Aorta (tissue), 5 donors: ENCODE results near the gene SCN1B. TPM values are rescaled to one million over a fixed set of nuclear protein-coding genes. Genes with fewer than 3 reads are reported as not detected.

Source experiments
- ATAC-seq: fragments of 200-7000 bp; cut with Tn5 transposase; one replicate; pipeline ENCODE4 v1.9.1; 2022; ENCODE audit warnings: moderate library complexity; ENCODE audit not compliant: low FRiP score
- DNase-seq, 2 donors: peaks; one replicate each; pipeline ENCODE4 v3.0.0-alpha.2; 2020
- H3K27ac ChIP-seq, 2 donors: one replicate each; pipeline ENCODE4 v1.5.1; 2013; ENCODE audit warnings: low read length in 2 of 2, mild to moderate bottlenecking in 2 of 2, moderate library complexity in 2 of 2, control low read depth in 1 of 2, inconsistent platforms in 1 of 2, low read depth in 1 of 2
- H3K27me3 ChIP-seq, 2 donors: one replicate each; pipeline ENCODE4 v1.6.1; 2013; ENCODE audit warnings: control low read depth in 1 of 2, low read length in 1 of 2, mild to moderate bottlenecking in 1 of 2, moderate library complexity in 1 of 2; ENCODE audit not compliant: insufficient read depth in 2 of 2, control insufficient read depth in 1 of 2
- H3K36me3 ChIP-seq, 2 donors: one replicate each; pipeline ENCODE4 v1.6.1; 2013; ENCODE audit warnings: control low read depth in 1 of 2, low read length in 1 of 2, mild to moderate bottlenecking in 1 of 2; ENCODE audit not compliant: insufficient read depth in 2 of 2, control insufficient read depth in 1 of 2
- H3K4me1 ChIP-seq, 2 donors: one replicate each; pipeline ENCODE4 v1.6.1; 2013; ENCODE audit warnings: low read length in 2 of 2, control low read depth in 1 of 2, mild to moderate bottlenecking in 1 of 2, moderate library complexity in 1 of 2; ENCODE audit not compliant: insufficient read depth in 2 of 2, control insufficient read depth in 1 of 2
- H3K4me3 ChIP-seq, 2 donors: one replicate each; pipeline ENCODE4 v1.5.1; 2013; ENCODE audit warnings: low read length in 2 of 2, control low read depth in 1 of 2, mild to moderate bottlenecking in 1 of 2
- H3K9me3 ChIP-seq: one replicate; pipeline ENCODE4 v1.6.1; 2013; ENCODE audit warnings: mild to moderate bottlenecking, low read length; ENCODE audit not compliant: control insufficient read depth
- WGBS, 2 donors: extraction: QIAGEN DNeasy Blood & Tissue Kit; methylation state at CpG; one replicate each; pipeline ENCODE4 v1.1.7; 2013; 5-methylcytosine and 5-hydroxymethylcytosine counted together
- intact Hi-C, 2 donors: fragments of 100-400 bp; cut with DNase I; formaldehyde crosslinking; loops; one replicate each; pipeline versions ENCODE4 v1.14.2 to v1.15.0; 2022
- polyA plus RNA-seq, 2 donors: library from polyadenylated mRNA; stranded (reverse); fragments of 200-250 nt; gene quantifications; one replicate each; pipeline ENCODE4 v1.2.3, GENCODE V29; 2013
- total RNA-seq, 2 donors: library from RNA; stranded (reverse); fragmentation: NEBNext Ultra II Directional; extraction: Animal tissue kit (Norgen Biotek cat#: 25700); gene quantifications; one replicate each; pipeline ENCODE4 v1.2.1, GENCODE V29; 2021
- donor health status: healthy with polysubstance abuse.
- donor health status: Bipolar disorder and iron deficiency.
- donor health status: DM: no; HTN: no; CAD: no.
- donor health status: DM: no; HTN: no; CAD: no.
- donor health status: DM: yes; HTN: yes; CAD: no.

The SCN1B gene
- total and polyA plus RNA-seq, 4 donors: 9.9 to 21.4 (median 13.6) TPM

DNA sequence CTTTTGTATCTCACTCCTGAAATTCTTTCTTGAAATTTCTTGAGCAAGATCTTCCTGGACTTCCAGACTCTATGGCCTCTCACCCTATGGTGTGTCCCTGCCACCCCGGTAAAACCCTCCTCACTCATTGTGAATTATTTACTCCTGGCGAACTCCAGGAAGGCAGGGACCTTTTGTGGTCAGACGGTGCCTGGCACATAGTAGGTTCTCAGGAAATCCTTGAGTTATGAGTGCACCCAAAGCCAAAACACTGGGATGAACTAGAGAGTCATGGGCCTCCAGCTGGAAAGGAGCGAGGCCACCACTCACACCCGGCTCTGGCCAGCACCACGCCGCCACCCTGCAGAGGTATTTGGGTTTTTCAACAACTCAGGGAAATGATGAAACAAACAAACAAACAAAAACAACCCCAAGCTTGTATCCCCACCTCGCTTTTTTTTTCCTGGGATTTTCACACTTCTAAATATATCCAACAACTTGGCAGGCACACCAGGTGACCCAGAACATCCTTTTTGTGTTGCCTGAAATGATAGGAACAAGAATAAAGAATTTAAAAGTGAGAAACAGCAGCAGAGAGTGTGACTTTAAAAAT, 22.4 kb downstream of the SCN1B start:
- Histone ChIP-seq H3K36me3 (no peaks in the 10 kb centered on the region), H3K4me3 (no peak overlapping the region), H3K27ac (no peak overlapping the region), H3K27me3 (no peaks in the 10 kb centered on the region), H3K9me3 (no peaks in the 10 kb centered on the region), H3K4me1 (no peaks in the 10 kb centered on the region)
- DNase-seq: no peak
- no peak for ATAC-seq
- intact Hi-C loops: no loop called here
- WGBS, 2 donors: 73 to 75% methylated on average over 8 of the region's 8 CpGs

- ATAC-seq (no peak), DNase-seq (no peak)
- Histone ChIP-seq H3K27ac (no peak overlapping the region), H3K36me3 (no peaks in the 10 kb centered on the region), H3K4me3 (no peak overlapping the region), H3K4me1 (no peaks in the 10 kb centered on the region), H3K27me3 (no peaks in the 10 kb centered on the region), H3K9me3 (no peaks in the 10 kb centered on the region)
- 72 to 85% methylated on average over 9 of the region's 9 CpGs for WGBS, 2 donors
- intact Hi-C loops: no loop called here
Measured at GRCh38 chr19:35053667-35054293, 23.5 kb downstream of the SCN1B start.

DNA sequence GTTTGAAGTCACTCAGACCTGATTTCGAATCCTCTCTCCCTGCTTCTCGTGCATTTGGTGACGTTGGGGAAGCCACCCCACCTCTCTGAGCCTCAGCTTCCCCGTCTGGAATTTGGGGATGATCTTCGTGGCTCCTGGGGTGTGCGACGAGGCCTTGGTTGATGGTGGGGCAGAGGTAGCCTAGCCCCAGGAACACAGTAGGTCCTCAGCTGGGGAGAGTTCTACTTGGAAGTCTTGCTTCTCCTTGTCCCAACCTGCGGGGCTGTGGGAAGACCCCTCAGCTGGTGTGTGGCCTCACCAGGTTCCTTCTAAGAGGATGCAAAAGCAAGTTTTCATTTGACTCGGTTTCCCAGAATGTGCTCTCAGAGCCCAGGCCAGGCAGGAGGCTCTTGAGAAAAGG, 24.4 kb downstream of the SCN1B start:
- WGBS, 2 donors: 88 to 89% methylated on average over 9 of the region's 9 CpGs
- intact Hi-C loops: no loop called here
- Histone ChIP-seq H3K4me3 (no peak overlapping the region), H3K4me1 (no peaks in the 10 kb centered on the region), H3K27me3 (no peaks in the 10 kb centered on the region), H3K27ac (no peak overlapping the region), H3K9me3 (no peaks in the 10 kb centered on the region), H3K36me3 (no peaks in the 10 kb centered on the region)
- ATAC-seq (no peak), DNase-seq (no peak)

DNA sequence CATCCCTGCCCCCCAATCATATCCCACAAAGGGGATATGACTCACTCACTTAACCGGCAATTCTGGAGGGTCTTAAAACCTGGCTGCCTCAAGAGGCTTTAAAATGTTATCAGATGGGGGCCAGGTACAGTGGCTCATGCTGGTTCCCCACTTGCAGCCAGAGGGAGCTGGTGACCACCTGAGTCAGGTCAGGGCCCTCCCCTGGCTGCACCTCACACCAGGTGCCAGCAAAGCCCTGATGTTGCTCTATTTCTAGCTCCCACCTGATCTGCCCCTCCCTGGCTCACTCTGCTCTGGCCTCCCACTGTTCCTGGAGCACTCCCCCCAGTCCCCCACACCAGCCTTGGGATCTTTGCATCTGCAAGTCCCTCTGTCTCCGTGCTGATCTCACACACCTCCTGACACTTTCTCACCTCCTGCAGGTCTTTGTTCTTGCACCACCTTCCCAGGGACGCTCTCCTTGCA, 25.5 kb downstream of the SCN1B start:
- no peaks in the 10 kb centered on the region for H3K4me1 ChIP-seq
- no peak overlapping the region for H3K4me3 ChIP-seq
- intact Hi-C loops: no loop called here
- 11 to 12% methylated on average over 3 of the region's 3 CpGs for WGBS, 2 donors
- no peak overlapping the region for H3K27ac ChIP-seq
- H3K9me3 ChIP-seq: no peaks in the 10 kb centered on the region
- no peaks in the 10 kb centered on the region for H3K36me3 ChIP-seq
- H3K27me3 ChIP-seq: no peaks in the 10 kb centered on the region
- ATAC-seq (no peak), DNase-seq (no peak)

- intact Hi-C loops: no loop called here
- Histone ChIP-seq H3K4me1 (no peaks in the 10 kb centered on the region), H3K36me3 (no peaks in the 10 kb centered on the region), H3K27me3 (no peaks in the 10 kb centered on the region), H3K4me3 (no peak overlapping the region), H3K27ac (no peak overlapping the region), H3K9me3 (no peaks in the 10 kb centered on the region)
- DNase-seq: no peak
- no peak for ATAC-seq
- 36 to 45% methylated on average over 6 of the region's 6 CpGs for WGBS, 2 donors
Measured at GRCh38 chr19:35056513-35057063, 26.3 kb downstream of the SCN1B start.

DNA sequence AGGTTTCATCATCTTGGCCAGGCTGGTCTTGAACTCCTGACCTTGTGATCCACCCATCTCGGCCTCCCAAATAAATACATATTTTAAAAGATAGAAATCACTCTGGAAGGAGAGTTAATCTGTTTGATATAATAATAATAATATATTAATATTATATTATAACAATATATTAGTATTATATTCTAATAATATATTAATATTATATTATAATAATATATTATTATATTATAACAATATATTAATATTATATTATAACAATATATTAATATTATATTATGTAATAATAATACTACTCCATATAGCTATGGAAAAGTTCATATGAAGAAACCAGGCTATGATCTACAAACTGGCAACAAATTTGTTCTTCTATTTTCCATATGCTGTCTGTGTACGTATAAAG, 28.1 kb downstream of the SCN1B start:
- intact Hi-C loops: no loop called here
- H3K4me3 ChIP-seq: no peak overlapping the region
- WGBS, 2 donors: 65 to 80% methylated on average over 2 of the region's 2 CpGs
- no peak overlapping the region for H3K27ac ChIP-seq
- no peak for DNase-seq
- H3K27me3 ChIP-seq: no peaks in the 10 kb centered on the region
- no peaks in the 10 kb centered on the region for H3K9me3 ChIP-seq
- H3K36me3 ChIP-seq: no peaks in the 10 kb centered on the region
- H3K4me1 ChIP-seq: no peaks in the 10 kb centered on the region
- ATAC-seq: no peak

DNA sequence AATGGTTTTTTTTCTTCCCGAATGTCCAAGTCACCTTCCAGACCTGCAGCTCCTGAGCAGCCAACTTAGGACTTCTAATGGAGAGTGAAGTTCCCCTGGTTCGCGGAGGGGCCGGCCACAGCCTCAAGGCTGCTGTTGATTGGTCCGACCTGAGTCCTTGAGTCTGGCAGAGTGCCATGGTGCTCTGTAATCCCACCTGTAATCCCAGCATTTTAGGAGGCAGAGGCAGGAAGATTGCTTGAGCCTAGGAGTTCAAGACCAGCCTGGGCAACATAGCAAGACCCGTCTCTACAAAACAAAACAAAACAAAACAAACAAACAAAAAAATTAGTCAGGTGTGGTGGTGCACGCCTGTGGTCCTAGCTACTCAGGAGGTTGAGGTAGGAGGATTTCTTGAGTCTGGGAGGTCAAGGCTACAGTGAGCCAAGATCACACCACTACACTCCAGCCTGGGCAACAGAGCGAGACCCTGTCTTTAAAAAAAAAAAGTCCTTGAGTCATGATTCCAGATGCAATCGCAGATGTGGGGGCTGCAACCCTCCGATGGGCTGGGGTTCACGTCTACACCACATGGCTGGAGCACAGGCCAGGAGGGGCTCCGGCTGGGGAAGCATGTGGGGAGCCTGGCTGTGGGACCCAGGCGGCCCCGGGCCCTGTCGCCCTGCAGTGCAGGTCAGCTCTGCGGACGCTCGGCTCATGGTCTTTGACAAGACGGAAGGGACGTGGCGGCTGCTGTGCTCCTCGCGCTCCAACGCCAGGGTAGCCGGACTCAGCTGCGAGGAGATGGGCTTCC, 28.9 kb downstream of the SCN1B start:
- Histone ChIP-seq H3K27me3 (no peaks in the 10 kb centered on the region), H3K9me3 (no peaks in the 10 kb centered on the region), H3K4me3 (no peak overlapping the region), H3K36me3 (no peaks in the 10 kb centered on the region), H3K27ac (no peak overlapping the region), H3K4me1 (no peaks in the 10 kb centered on the region)
- WGBS, 2 donors: 83% methylated on average over 26 of the region's 26 CpGs
- ATAC-seq: no peak
- DNase-seq: no peak
- intact Hi-C loops: no loop called here

- Histone ChIP-seq H3K4me1 (no peaks in the 10 kb centered on the region), H3K9me3 (no peaks in the 10 kb centered on the region), H3K27ac (no peak overlapping the region), H3K4me3 (no peak overlapping the region), H3K36me3 (no peaks in the 10 kb centered on the region), H3K27me3 (no peaks in the 10 kb centered on the region)
- WGBS, 2 donors: 87 to 91% methylated on average over 13 to 15 of the region's 15 CpGs
- DNase-seq: no peak
- intact Hi-C loops: loop anchor here in 1 of 2 donors (10.0 kb wide), 1 partner anchor 435 kb away; the partner anchor contains the start of gene KRTDAP
- ATAC-seq: no peak
Measured at GRCh38 chr19:35059799-35060091, 29.5 kb downstream of the SCN1B start.
